Heart right ventricle (tissue), 16 donors: ENCODE measurements around the gene FAM89B. TPM values are rescaled to one million over a fixed set of nuclear protein-coding genes. Genes with fewer than 3 reads are reported as not detected.

Experiments used
- ATAC-seq, 8 donors: fragments of 200-7000 bp; cut with Tn5 transposase; one replicate each; pipeline ENCODE4 v1.9.1; 2020; ENCODE audit warnings: mild to moderate bottlenecking in 8 of 8, moderate library complexity in 8 of 8, moderate number of reproducible peaks in 1 of 8
- DNase-seq, 2 donors: peaks; one replicate each; pipeline ENCODE4 v3.0.0-alpha.2; 2020
- H3K27ac ChIP-seq, 10 donors: fragments of 200-600 bp; sonication (generic) in 2 of 10; one replicate each; pipeline versions ENCODE4 v1.5.0 to v1.8.0; 2020 to 2022; ENCODE audit warnings: mild to moderate bottlenecking in 3 of 10
- H3K27me3 ChIP-seq, 7 donors: fragments of 200-600 bp; one replicate each; pipeline ENCODE4 v1.8.0; 2021 to 2022; ENCODE audit warnings: mild to moderate bottlenecking in 2 of 7
- H3K36me3 ChIP-seq, 9 donors: fragments of 200-600 bp; sonication (generic) in 1 of 9; one replicate each; pipeline versions ENCODE4 v1.5.0 to v1.8.0; 2020 to 2022; ENCODE audit warnings: mild to moderate bottlenecking in 2 of 9
- H3K4me1 ChIP-seq, 9 donors: fragments of 200-600 bp; sonication (generic) in 1 of 9; one replicate each; pipeline versions ENCODE4 v1.5.0 to v1.8.0; 2020 to 2022; ENCODE audit warnings: mild to moderate bottlenecking in 4 of 9
- H3K4me3 ChIP-seq, 10 donors: fragments of 200-600 bp; sonication (generic) in 2 of 10; one replicate each; pipeline versions ENCODE4 v1.5.0 to v1.8.0; 2020 to 2022; ENCODE audit warnings: mild to moderate bottlenecking in 7 of 10, moderate library complexity in 2 of 10
- H3K9me3 ChIP-seq, 11 donors: fragments of 200-600 bp in 10 of 11; sonication (generic) in 2 of 11; one replicate each; pipeline versions ENCODE4 v1.5.0 to v1.8.0; 2013 to 2022; ENCODE audit warnings: mild to moderate bottlenecking in 2 of 11, control low read depth in 1 of 11, moderate library complexity in 1 of 11
- WGBS, 2 donors: extraction: QIAGEN DNeasy Blood & Tissue Kit; methylation state at CpG; one replicate each; pipeline ENCODE4 v1.1.7; 2013; ENCODE audit warnings: inconsistent platforms in 1 of 2; 5-methylcytosine and 5-hydroxymethylcytosine counted together
- intact Hi-C, 10 donors: fragments of 100-400 bp; cut with DNase I; formaldehyde crosslinking; loops; one replicate each; pipeline versions ENCODE4 v1.11.1 to v1.14.2; 2022
- polyA plus RNA-seq, 2 donors: library from polyadenylated mRNA; stranded (reverse); fragments of 200-250 nt; gene quantifications; one replicate each; pipeline ENCODE4 v1.2.3, GENCODE V29; 2013
- total RNA-seq, 10 donors: library from RNA; stranded (reverse); fragmentation: NEBNext Ultra II Directional in 3 of 10; extraction: Animal tissue kit (Norgen Biotek cat#: 25700) in 3 of 10; gene quantifications; one replicate each; pipeline versions ENCODE4 v1.2.1 to v1.2.4, GENCODE V29; 2021 to 2023
- TF ChIP-seq, protein P1 (sequence below), 9 donors: fragments of 200-600 bp; sonication (generic) in 2 of 9; IDR thresholded peaks; one replicate each; pipeline versions ENCODE4 v1.5.0 to v1.8.0; 2021 to 2022; ENCODE audit warnings: antibody characterized with exemption in 9 of 9, mild to moderate bottlenecking in 5 of 9, moderate library complexity in 1 of 9
- donor health status: Arrhythmogenic right ventricular cardiomyopathy.
- donor health status: ischemic (EF 13 %, LVEDD 7.1; RV severe dilation, severe dysfunction).
- donor health status: healthy with polysubstance abuse.
- donor health status: DM: no; HTN: yes; CAD: no.
- donor health status: DM: no; HTN: no; CAD: no.
- donor health status: ischemic (EF 25% LVEDD 6.9; RV normal size, moderate dysfunction).
- donor health status: ischemic (EF 25% LVEDD 5.7; RV mildly dilated, moderate dysfunction).
- donor health status: healthy.
- donor health status: DM: yes; HTN: yes; CAD: no.
- donor health status: Ischemic cardiomyopathy.
- donor health status: ischemic (EF 35%, LVEDD 5.7; RV mildly dilated, moderate dysfunction).
- donor health status: nonischemic (EF 11% LVEDD 7.7; RV severe dilation, severe dysfunction).
- donor health status: DM: yes; HTN: yes; CAD: no.
- donor health status: PGD.
- donor health status: ischemic (EF 29% LVEDD 5.4; RV normal size, mild dysfunction).
- donor health status: nonischemic (EF 23%, LVEDD 6.1; RV moderate dilation, normal function).

Gene FAM89B
- total and polyA plus RNA-seq, 12 donors, result 21.2 to 55.7 (median 33.8) TPM

- TF ChIP-seq, protein P1, sequence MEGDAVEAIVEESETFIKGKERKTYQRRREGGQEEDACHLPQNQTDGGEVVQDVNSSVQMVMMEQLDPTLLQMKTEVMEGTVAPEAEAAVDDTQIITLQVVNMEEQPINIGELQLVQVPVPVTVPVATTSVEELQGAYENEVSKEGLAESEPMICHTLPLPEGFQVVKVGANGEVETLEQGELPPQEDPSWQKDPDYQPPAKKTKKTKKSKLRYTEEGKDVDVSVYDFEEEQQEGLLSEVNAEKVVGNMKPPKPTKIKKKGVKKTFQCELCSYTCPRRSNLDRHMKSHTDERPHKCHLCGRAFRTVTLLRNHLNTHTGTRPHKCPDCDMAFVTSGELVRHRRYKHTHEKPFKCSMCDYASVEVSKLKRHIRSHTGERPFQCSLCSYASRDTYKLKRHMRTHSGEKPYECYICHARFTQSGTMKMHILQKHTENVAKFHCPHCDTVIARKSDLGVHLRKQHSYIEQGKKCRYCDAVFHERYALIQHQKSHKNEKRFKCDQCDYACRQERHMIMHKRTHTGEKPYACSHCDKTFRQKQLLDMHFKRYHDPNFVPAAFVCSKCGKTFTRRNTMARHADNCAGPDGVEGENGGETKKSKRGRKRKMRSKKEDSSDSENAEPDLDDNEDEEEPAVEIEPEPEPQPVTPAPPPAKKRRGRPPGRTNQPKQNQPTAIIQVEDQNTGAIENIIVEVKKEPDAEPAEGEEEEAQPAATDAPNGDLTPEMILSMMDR (IDR thresholded peaks at IDR 0.05), result peak; percentile 49 to 80 (median 70)
- DNase-seq, result peak in 1 of 2 donors; percentile 50
- H3K27me3 ChIP-seq, result no peaks in the 10 kb centered on the region
- intact Hi-C loops, result loop anchor here in 4 of 10 donors (2.0 to 5.0 kb wide), 2 partner anchors 51 to 53 kb away; no protein-coding TSS in a partner anchor
- H3K9me3 ChIP-seq, result no peaks in the 10 kb centered on the region
- ATAC-seq, result peak in 7 of 8 donors; percentile 28 to 50 (median 43)
- 76 to 83% methylated on average over 26 of the region's 26 CpGs for WGBS, 2 donors
- no peak overlapping the region for H3K4me3 ChIP-seq
- H3K36me3 ChIP-seq, result peaks cover 0 to 71% (median 31%) of the 10 kb centered on the region in 9 donors
- H3K27ac ChIP-seq, result peak overlapping the region in 3 of 10 donors; percentile 19 to 39 (median 26)
- H3K4me1 ChIP-seq, result peaks cover 11 to 57% (median 31%) of the 10 kb centered on the region in 9 donors
Measured at GRCh38 chr11:65593518-65594414, 21.4 kb downstream of the FAM89B start.

GRCh38 chr11:65595131-65595530, 22.8 kb downstream of the FAM89B start:
- ATAC-seq, result peak in 1 of 8 donors; percentile 1
- peaks cover 0 to 75% (median 32%) of the 10 kb centered on the region in 9 donors for H3K36me3 ChIP-seq
- no peaks in the 10 kb centered on the region for H3K9me3 ChIP-seq
- H3K27ac ChIP-seq, result peak overlapping the region in 1 of 10 donors; percentile 15
- 69 to 88% methylated on average over 3 of the region's 3 CpGs for WGBS, 2 donors
- no peaks in the 10 kb centered on the region for H3K27me3 ChIP-seq
- H3K4me1 ChIP-seq, result peaks cover 7 to 43% (median 19%) of the 10 kb centered on the region in 9 donors
- no peak for DNase-seq
- intact Hi-C loops, result no loop called here
- TF ChIP-seq, protein P1 (IDR thresholded peaks at IDR 0.05), result no peak
- no peak overlapping the region for H3K4me3 ChIP-seq

DNA sequence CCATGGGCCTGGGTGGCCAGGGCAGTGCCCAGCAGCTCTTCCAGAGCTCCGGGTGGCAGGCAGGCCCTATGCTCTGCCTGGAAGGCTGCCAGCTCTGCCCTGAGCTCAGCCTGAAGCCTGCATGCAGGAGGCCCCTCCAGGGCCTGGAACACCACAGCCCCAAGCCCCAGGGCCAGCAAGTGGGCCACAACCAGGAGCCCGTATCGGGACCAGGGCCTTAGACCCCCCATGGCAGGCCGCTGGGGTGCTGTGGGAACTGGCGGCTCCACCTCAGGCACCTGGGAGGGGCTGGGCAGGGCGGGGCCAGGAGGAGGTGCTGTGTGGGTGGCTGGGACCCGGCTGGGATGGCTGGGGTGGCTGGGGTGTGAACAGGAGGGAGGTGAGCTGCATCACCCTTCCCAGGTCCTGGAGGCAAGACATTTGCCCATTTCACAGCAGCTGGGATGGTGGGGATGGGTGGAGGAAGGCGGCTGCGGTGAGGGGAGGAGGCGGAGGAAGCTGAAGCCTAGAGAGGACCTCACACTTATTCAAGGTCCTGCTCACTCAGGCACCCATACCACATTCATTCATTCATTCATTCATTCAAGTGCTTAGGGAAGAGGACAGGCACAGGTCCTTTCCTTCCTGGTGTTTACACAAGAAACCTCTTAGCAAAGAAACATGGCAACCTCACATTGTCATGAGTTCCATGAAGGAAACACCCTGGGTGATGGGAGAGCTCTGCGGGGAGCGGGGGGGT, 23.4 kb downstream of the FAM89B start, which contains the start of gene KCNK7:
Gene KCNK7, minus strand, starts transcription at position 258 of the 739 bp plus-strand sequence. Its CDS starts 28 bp downstream, at position 230.
- Histone ChIP-seq H3K4me1 (peaks cover 5 to 38% (median 15%) of the 10 kb centered on the region in 9 donors), H3K27ac (peak within 1 kb of the TSS in 2 of 10 donors; percentile 15), H3K27me3 (no peaks in the 10 kb centered on the region), H3K4me3 (no peak within 1 kb of the TSS), H3K36me3 (peaks cover 0 to 75% (median 27%) of the 10 kb centered on the region in 9 donors), H3K9me3 (no peaks in the 10 kb centered on the region)
- WGBS, 2 donors, result 69 to 70% methylated on average over 12 of the region's 12 CpGs
- intact Hi-C loops, result no loop called here
- DNase-seq (no peak), ATAC-seq (peak in 1 of 8 donors; percentile 6)
- TF ChIP-seq, protein P1 (IDR thresholded peaks at IDR 0.05), result no peak

DNA sequence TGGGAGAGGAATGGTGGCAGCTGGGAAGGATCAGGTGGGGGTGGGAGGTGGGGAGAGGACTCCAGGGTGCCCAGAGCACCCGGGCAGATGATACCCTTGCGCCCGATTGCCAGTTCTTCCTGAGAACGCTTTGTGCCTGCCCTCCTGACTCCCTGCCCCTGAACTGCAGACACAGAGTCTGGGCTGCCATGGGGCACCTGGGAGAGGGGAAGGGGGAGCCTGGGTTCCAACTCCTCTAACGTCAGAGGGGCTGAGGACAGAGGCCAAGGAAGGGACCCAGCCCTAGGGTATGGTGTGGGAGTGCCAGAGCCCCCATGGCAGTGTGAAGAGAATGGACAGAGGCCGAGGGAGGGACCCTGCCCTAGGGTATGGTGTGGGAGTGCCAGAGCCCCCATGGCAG, 24.2 kb downstream of the FAM89B start:
- H3K27me3 ChIP-seq, result no peaks in the 10 kb centered on the region
- WGBS, 2 donors, result 76 to 79% methylated on average over 6 of the region's 6 CpGs
- intact Hi-C loops, result no loop called here
- H3K4me3 ChIP-seq, result no peak overlapping the region
- TF ChIP-seq, protein P1 (IDR thresholded peaks at IDR 0.05), result no peak
- no peak overlapping the region for H3K27ac ChIP-seq
- H3K9me3 ChIP-seq, result no peaks in the 10 kb centered on the region
- peaks cover 0 to 75% (median 27%) of the 10 kb centered on the region in 9 donors for H3K36me3 ChIP-seq
- DNase-seq, result no peak
- ATAC-seq, result no peak
- peaks cover 5 to 35% (median 15%) of the 10 kb centered on the region in 9 donors for H3K4me1 ChIP-seq
